NCI-H1694 treated with DMSO at 0.1 percent for 48 hours (cell line): Measurements from ENCODE around the gene TEX2.
"Not testable (repeated sequence)": the region's sequence is repeated elsewhere in the genome, so short reads cannot be mapped to it uniquely, and the experiment has no call there.

Experiments used
- DNase-seq: peaks from one replicate; lab custom pipeline; 2025; lab: John Stamatoyannopoulos, UW

The TEX2 gene

GRCh38 chr17:64264891-64265290, 1.8 kb upstream of the TEX2 start:
- DNase-seq = no peak

GRCh38 chr17:64262198-64262999, 661 bp downstream of the TEX2 start:
- DNase-seq = no peak

GRCh38 chr17:64261417-64262145, 1.5 kb downstream of the TEX2 start:
- DNase-seq = no peak

- DNase-seq = no peak
Observed at GRCh38 chr17:64260886-64261285, 2.2 kb downstream of the TEX2 start.

GRCh38 chr17:64259922-64260321, 3.1 kb downstream of the TEX2 start:
- DNase-seq = no peak

- no peak for DNase-seq
Observed at GRCh38 chr17:64259426-64259825, 3.6 kb downstream of the TEX2 start.

- DNase-seq = no peak
Observed at GRCh38 chr17:64256913-64257807, 5.9 kb downstream of the TEX2 start.

GRCh38 chr17:64255764-64256163, 7.3 kb downstream of the TEX2 start:
- DNase-seq = no peak

GRCh38 chr17:64254755-64255154, 8.3 kb downstream of the TEX2 start:
- DNase-seq = no peak

GRCh38 chr17:64253470-64253869, 9.6 kb downstream of the TEX2 start:
- DNase-seq = no peak

GRCh38 chr17:64252831-64253230, 10.2 kb downstream of the TEX2 start:
- no peak for DNase-seq

GRCh38 chr17:64250233-64250835, 12.7 kb downstream of the TEX2 start:
- DNase-seq = no peak

GRCh38 chr17:64247836-64248235, 15.2 kb downstream of the TEX2 start:
- no peak for DNase-seq

- no peak for DNase-seq
Observed at GRCh38 chr17:64245218-64246145, 17.6 kb downstream of the TEX2 start.

- DNase-seq = no peak
Observed at GRCh38 chr17:64244165-64244564, 18.9 kb downstream of the TEX2 start.

- DNase-seq = no peak
Observed at GRCh38 chr17:64243340-64243739, 19.7 kb downstream of the TEX2 start.

- no peak for DNase-seq
Observed at GRCh38 chr17:64242633-64243032, 20.4 kb downstream of the TEX2 start.

- DNase-seq = no peak
Observed at GRCh38 chr17:64240741-64241347, 22.2 kb downstream of the TEX2 start.

GRCh38 chr17:64240261-64240740, 22.8 kb downstream of the TEX2 start:
- DNase-seq = no peak

GRCh38 chr17:64238449-64238848, 24.6 kb downstream of the TEX2 start:
- not testable (repeated sequence) for DNase-seq
